Measurements from ENCODE around the gene KRTAP22-2.

Gene KRTAP22-2

GRCh38 chr21:30598802-30599201, 8.6 kb upstream of the KRTAP22-2 start, which contains the start of gene KRTAP6-2:
TSS of gene KRTAP6-2 (minus strand) at chr21:30598902. CDS start at chr21:30598874, 28 bp downstream.
- TF ChIP-seq USF1 (IDR thresholded peaks at IDR 0.05) = no peak
- no peak for TF ChIP-seq FOXM1 (IDR thresholded peaks at IDR 0.05; ENCODE audit: borderline replicate concordance, low read depth)
- TF ChIP-seq CREB1 (IDR thresholded peaks at IDR 0.05; ENCODE audit: low read depth) = no peak
- TF ChIP-seq CEBPB (IDR thresholded peaks at IDR 0.05) = no peak
- no peak for TF ChIP-seq YY1 (IDR thresholded peaks at IDR 0.05; ENCODE audit: low read depth)
- TF ChIP-seq REST (IDR thresholded peaks at IDR 0.05; ENCODE audit: low read depth) = no peak
- TF ChIP-seq NFIC (IDR thresholded peaks at IDR 0.05) = no peak
- no peak for TF ChIP-seq RAD21 (IDR thresholded peaks at IDR 0.05; ENCODE audit: low read depth)
- TF ChIP-seq EGR1 (IDR thresholded peaks at IDR 0.05) = no peak
- no peak for TF ChIP-seq TCF12 (IDR thresholded peaks at IDR 0.05; ENCODE audit: low read depth)
- TF ChIP-seq TEAD4 (IDR thresholded peaks at IDR 0.05) = no peak
- TF ChIP-seq ZBTB7A (IDR thresholded peaks at IDR 0.05; ENCODE audit: low read depth) = no peak
- no peak for TF ChIP-seq EP300 (IDR thresholded peaks at IDR 0.05; ENCODE audit: borderline replicate concordance)
- TF ChIP-seq TAF1 (IDR thresholded peaks at IDR 0.05; ENCODE audit: low read depth) = no peak
- no peak for TF ChIP-seq MAX (IDR thresholded peaks at IDR 0.05)

DNA sequence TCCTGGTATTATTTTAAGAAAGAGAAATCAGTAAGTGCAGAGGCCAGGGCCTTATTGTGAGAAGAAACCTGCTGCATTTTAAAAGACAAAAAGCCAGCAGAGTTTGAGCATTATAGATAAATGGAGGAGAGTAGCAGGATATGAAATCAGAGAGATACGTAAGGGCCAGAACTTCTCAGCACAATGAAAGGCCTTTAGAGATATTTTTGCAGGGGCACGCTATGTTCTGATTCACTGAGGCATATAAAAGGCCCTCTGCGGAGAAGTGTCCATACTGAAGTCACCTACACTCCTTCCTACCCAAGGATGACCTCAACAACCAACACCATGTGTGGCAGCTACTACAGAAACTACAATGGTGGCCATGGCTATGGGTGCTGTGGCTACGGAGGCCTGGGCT, 1.9 kb upstream of the KRTAP22-2 start, which contains the start of gene KRTAP6-3:
Gene KRTAP6-3, plus strand, starts transcription at position 301 of the 400 bp plus-strand sequence. Its CDS starts 6 bp downstream, at position 307.
- TF ChIP-seq FOXM1 (IDR thresholded peaks at IDR 0.05; ENCODE audit: borderline replicate concordance, low read depth) (no peak), TEAD4 (IDR thresholded peaks at IDR 0.05) (no peak), EP300 (IDR thresholded peaks at IDR 0.05; ENCODE audit: borderline replicate concordance) (no peak), ZBTB7A (IDR thresholded peaks at IDR 0.05; ENCODE audit: low read depth) (no peak), YY1 (IDR thresholded peaks at IDR 0.05; ENCODE audit: low read depth) (no peak), MAX (IDR thresholded peaks at IDR 0.05) (no peak), TCF12 (IDR thresholded peaks at IDR 0.05; ENCODE audit: low read depth) (no peak), USF1 (IDR thresholded peaks at IDR 0.05) (no peak), CEBPB (IDR thresholded peaks at IDR 0.05) (no peak), CREB1 (IDR thresholded peaks at IDR 0.05; ENCODE audit: low read depth) (no peak), RAD21 (IDR thresholded peaks at IDR 0.05; ENCODE audit: low read depth) (no peak), NFIC (IDR thresholded peaks at IDR 0.05) (no peak), TAF1 (IDR thresholded peaks at IDR 0.05; ENCODE audit: low read depth) (no peak), EGR1 (IDR thresholded peaks at IDR 0.05) (no peak)

DNA sequence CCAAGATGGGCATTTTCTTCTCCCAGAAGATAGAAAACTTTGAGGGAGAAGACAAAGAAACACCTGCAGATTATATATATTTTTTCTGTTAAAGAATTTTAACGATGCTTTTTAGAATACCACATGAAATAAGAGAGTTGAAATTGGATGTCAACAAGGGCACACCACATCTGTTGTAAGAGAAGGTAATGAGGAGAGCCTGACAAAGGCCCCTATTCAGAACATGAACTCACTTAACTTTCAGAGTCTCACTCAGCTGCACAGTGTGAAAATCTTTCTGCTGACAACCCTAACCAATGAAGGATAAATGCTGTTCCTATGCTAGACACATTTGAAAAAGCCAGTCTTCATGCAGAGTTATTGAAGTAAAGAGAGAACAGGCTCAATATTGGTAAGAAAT, 7.3 kb downstream of the KRTAP22-2 start:
- TF ChIP-seq EGR1 (IDR thresholded peaks at IDR 0.05) (no peak), CREB1 (IDR thresholded peaks at IDR 0.05; ENCODE audit: low read depth) (no peak), TCF12 (IDR thresholded peaks at IDR 0.05; ENCODE audit: low read depth) (no peak), YY1 (IDR thresholded peaks at IDR 0.05; ENCODE audit: low read depth) (no peak), ZBTB7A (IDR thresholded peaks at IDR 0.05; ENCODE audit: low read depth) (no peak), NFIC (IDR thresholded peaks at IDR 0.05) (no peak), MAX (IDR thresholded peaks at IDR 0.05) (no peak), EP300 (IDR thresholded peaks at IDR 0.05; ENCODE audit: borderline replicate concordance) (no peak), TEAD4 (IDR thresholded peaks at IDR 0.05) (no peak), CEBPB (IDR thresholded peaks at IDR 0.05) (no peak), TAF1 (IDR thresholded peaks at IDR 0.05; ENCODE audit: low read depth) (no peak), USF1 (IDR thresholded peaks at IDR 0.05) (no peak), REST (IDR thresholded peaks at IDR 0.05; ENCODE audit: low read depth) (no peak), FOXM1 (IDR thresholded peaks at IDR 0.05; ENCODE audit: borderline replicate concordance, low read depth) (no peak), RAD21 (IDR thresholded peaks at IDR 0.05; ENCODE audit: low read depth) (no peak)

DNA sequence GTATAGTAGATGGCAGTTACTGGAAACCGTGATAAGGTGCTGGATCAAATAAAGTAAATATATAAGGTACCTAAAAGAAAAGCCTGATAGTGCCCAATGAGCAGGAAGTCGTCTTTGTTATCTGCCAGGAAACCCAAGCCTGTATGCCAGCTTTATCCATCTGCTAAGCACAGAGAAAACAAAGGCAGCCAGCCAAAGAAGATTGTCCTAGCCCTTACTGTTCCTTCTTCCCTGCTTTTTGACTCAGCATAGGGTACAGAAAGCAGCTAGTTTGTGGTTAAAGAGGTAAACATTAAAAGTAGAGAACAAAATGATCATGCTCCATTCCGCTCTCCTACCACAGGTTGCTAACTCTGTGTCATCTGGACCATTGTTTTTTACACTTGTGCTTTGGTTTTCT, 10.1 kb downstream of the KRTAP22-2 start:
- no peak for TF ChIP-seq USF1 (IDR thresholded peaks at IDR 0.05)
- no peak for TF ChIP-seq EP300 (IDR thresholded peaks at IDR 0.05; ENCODE audit: borderline replicate concordance)
- TF ChIP-seq YY1 (IDR thresholded peaks at IDR 0.05; ENCODE audit: low read depth) = no peak

- TF ChIP-seq EP300 (IDR thresholded peaks at IDR 0.05; ENCODE audit: borderline replicate concordance) = no peak
These were observed 10.9 kb downstream of the KRTAP22-2 start for GRCh38 chr21:30579346-30579745.

All from Ishikawa (cell line).